GM23248 (cell line): ENCODE results near the gene RHOC. TPM values are rescaled to one million over a fixed set of nuclear protein-coding genes. Genes with fewer than 3 reads are reported as not detected.

Experiments used
- DNase-seq: peaks from one replicate; pipeline ENCODE4 v3.0.0-alpha.2; 2015
- H2AFZ ChIP-seq: fragments of 200-600 bp; sonication (generic); 2 replicates; pipeline ENCODE4 v1.6.1; 2016; ENCODE audit warnings: antibody characterized with exemption
- H3F3A ChIP-seq: fragments of 200-600 bp; sonication (generic); 2 replicates; pipeline ENCODE4 v1.6.1; 2016; ENCODE audit warnings: mild to moderate bottlenecking, antibody characterized with exemption, mixed run types; ENCODE audit not compliant: insufficient read depth
- H3K27ac ChIP-seq: fragments of 200-600 bp; sonication (generic); 2 replicates; pipeline ENCODE4 v1.5.1; 2016; ENCODE audit warnings: mild to moderate bottlenecking
- H3K27me3 ChIP-seq: fragments of 200-600 bp; sonication (generic); replicated peaks from 2 replicates; pipeline ENCODE4 v1.6.1; 2016; ENCODE audit warnings: mild to moderate bottlenecking; ENCODE audit not compliant: insufficient read depth
- H3K36me3 ChIP-seq: fragments of 200-600 bp; sonication (generic); 2 replicates; pipeline ENCODE4 v1.6.1; 2016; ENCODE audit warnings: low read depth, mild to moderate bottlenecking
- H3K4me1 ChIP-seq: fragments of 200-600 bp; sonication (generic); 2 replicates; pipeline ENCODE4 v1.6.1; 2016; ENCODE audit warnings: mild to moderate bottlenecking; ENCODE audit not compliant: insufficient read depth
- H3K4me2 ChIP-seq: fragments of 200-600 bp; sonication (generic); one replicate; pipeline ENCODE4 v1.6.1; 2016; ENCODE audit warnings: mild to moderate bottlenecking; ENCODE audit not compliant: unreplicated experiment
- H3K4me3 ChIP-seq: fragments of 200-600 bp; sonication (generic); 2 replicates; pipeline ENCODE4 v1.5.1; 2016; ENCODE audit warnings: mild to moderate bottlenecking
- H3K79me2 ChIP-seq: fragments of 200-600 bp; sonication (generic); 2 replicates; pipeline ENCODE4 v1.6.1; 2016; ENCODE audit warnings: mild to moderate bottlenecking; ENCODE audit not compliant: insufficient read depth
- H3K9ac ChIP-seq: fragments of 200-600 bp; sonication (generic); 2 replicates; pipeline ENCODE4 v1.6.1; 2016; ENCODE audit warnings: mild to moderate bottlenecking
- H3K9me2 ChIP-seq: fragments of 200-600 bp; sonication (generic); 2 replicates; pipeline ENCODE4 v1.6.1; 2016; ENCODE audit warnings: mixed run types, mild to moderate bottlenecking, moderate library complexity; ENCODE audit not compliant: insufficient read depth
- H3K9me3 ChIP-seq: fragments of 200-600 bp; sonication (generic); one replicate; pipeline ENCODE4 v1.6.1; 2017; ENCODE audit warnings: low read depth
- H4K20me1 ChIP-seq: fragments of 200-600 bp; sonication (generic); 2 replicates; pipeline ENCODE4 v1.6.0; 2016; ENCODE audit not compliant: insufficient read depth
- EZH2 ChIP-seq: fragments of 200-600 bp; sonication (generic); IDR thresholded peaks from 2 replicates; pipeline ENCODE4 v1.6.1; 2018; ENCODE audit warnings: antibody characterized with exemption, mild to moderate bottlenecking; ENCODE audit not compliant: insufficient read depth, poor library complexity, severe bottlenecking
- EZH2phosphoT487 ChIP-seq: fragments of 200-600 bp; sonication (generic); IDR thresholded peaks from 2 replicates; pipeline ENCODE4 v1.6.1; 2018; ENCODE audit warnings: antibody characterized with exemption, moderate library complexity, mild to moderate bottlenecking, low read depth; ENCODE audit not compliant: insufficient read depth
- WGBS, 2 experiments: methylation state at CpG; one replicate each; pipeline ENCODE4 v1.1.6; 2015 to 2017; ENCODE audit warnings: low lambda C conversion rate in 2 of 2, low coverage in 1 of 2; ENCODE audit errors: missing lambda C conversion rate in 2 of 2; 5-methylcytosine and 5-hydroxymethylcytosine counted together
- in situ Hi-C: fragments of 300-500 bp; cut with MboI; formaldehyde crosslinking; loops from 2 replicates; pipeline ENCODE4 v1.15.0; 2020
- polyA plus RNA-seq: library from polyadenylated mRNA; unstranded; fragments of >200 nt; fragmentation: Nextera tagmentation; extraction: Ambion mirVana; gene quantifications from 2 replicates; pipeline ENCODE4 v1.2.1, GENCODE V29; 2016
- total RNA-seq: library from RNA; depleted of rRNA; stranded (reverse); fragments of >200 nt; shearing (Covaris generic); gene quantifications from 2 replicates; pipeline ENCODE4 v1.2.3, GENCODE V29; 2014

Gene RHOC
- total and polyA plus RNA-seq, 2 experiments from 2014 or later, result 625 to 711 TPM

- in situ Hi-C loops, result no loop called here
- no peak for DNase-seq
- Histone ChIP-seq H3K4me3 (no peak overlapping the region), H3K9ac (no peak overlapping the region), H3K9me3 (no peaks in the 10 kb centered on the region), H2AFZ (no peak overlapping the region), H3K27me3 (no peaks in the 10 kb centered on the region), H4K20me1 (no peaks in the 10 kb centered on the region), H3F3A (peaks cover 12% of the 10 kb centered on the region), H3K4me1 (peaks cover 5% of the 10 kb centered on the region), H3K9me2 (no peaks in the 10 kb centered on the region), H3K79me2 (0 out of 2 replicates have a peak, but pooled peaks cover 7% of the 10 kb centered on the region), H3K27ac (no peak overlapping the region), H3K4me2 (no peak overlapping the region), H3K36me3 (no peaks in the 10 kb centered on the region; the same call in 1 of the 2 replicates)
- 85 to 89% methylated on average over 13 of the region's 13 CpGs for WGBS, 2 experiments
- no peak for TF ChIP-seq EZH2
- TF ChIP-seq EZH2phosphoT487, result no peak
Measured at GRCh38 chr1:112688781-112689193, 18.1 kb downstream of the RHOC start.

- Histone ChIP-seq H3K79me2 (peaks cover 12% of the 10 kb centered on the region; the same call in 1 of the 2 replicates), H2AFZ (no peak overlapping the region), H4K20me1 (no peaks in the 10 kb centered on the region), H3K9me3 (no peaks in the 10 kb centered on the region), H3K27ac (no peak overlapping the region), H3K9me2 (no peaks in the 10 kb centered on the region), H3K9ac (no peak overlapping the region), H3F3A (peaks cover 12% of the 10 kb centered on the region), H3K4me3 (no peak overlapping the region), H3K4me2 (no peak overlapping the region), H3K27me3 (no peaks in the 10 kb centered on the region), H3K4me1 (peaks cover 5% of the 10 kb centered on the region), H3K36me3 (no peaks in the 10 kb centered on the region)
- no peak for TF ChIP-seq EZH2
- no peak for TF ChIP-seq EZH2phosphoT487
- in situ Hi-C loops, result no loop called here
- DNase-seq, result no peak
- 88 to 90% methylated on average over 13 of the region's 13 CpGs for WGBS, 2 experiments
Measured at GRCh38 chr1:112687785-112688496, 19.0 kb downstream of the RHOC start.

- no peak overlapping the region for H2AFZ ChIP-seq
- H3K4me2 ChIP-seq, result no peak overlapping the region
- H3K36me3 ChIP-seq, result no peaks in the 10 kb centered on the region
- H3F3A ChIP-seq, result peaks cover 12% of the 10 kb centered on the region
- no peak overlapping the region for H3K4me3 ChIP-seq
- H3K9me2 ChIP-seq, result no peaks in the 10 kb centered on the region
- no peak overlapping the region for H3K9ac ChIP-seq
- H3K27me3 ChIP-seq, result no peaks in the 10 kb centered on the region
- WGBS, 2 experiments, result 81 to 84% methylated on average over 4 of the region's 4 CpGs
- no peaks in the 10 kb centered on the region for H4K20me1 ChIP-seq
- peaks cover 13% of the 10 kb centered on the region; the same call in 1 of the 2 replicates for H3K79me2 ChIP-seq
- in situ Hi-C loops, result no loop called here
- peaks cover 5% of the 10 kb centered on the region for H3K4me1 ChIP-seq
- H3K9me3 ChIP-seq, result no peaks in the 10 kb centered on the region
- no peak for TF ChIP-seq EZH2
- no peak for DNase-seq
- H3K27ac ChIP-seq, result no peak overlapping the region
Measured at GRCh38 chr1:112687361-112687760, 19.6 kb downstream of the RHOC start.

GRCh38 chr1:112686835-112687234, 20.1 kb downstream of the RHOC start:
- H3K36me3 ChIP-seq, result no peaks in the 10 kb centered on the region
- no peak for DNase-seq
- no peaks in the 10 kb centered on the region for H3K9me2 ChIP-seq
- TF ChIP-seq EZH2phosphoT487, result no peak
- no peak for TF ChIP-seq EZH2
- H4K20me1 ChIP-seq, result no peaks in the 10 kb centered on the region
- H3K9ac ChIP-seq, result no peak overlapping the region
- no peak overlapping the region for H3K27ac ChIP-seq
- peaks cover 5% of the 10 kb centered on the region for H3K4me1 ChIP-seq
- no peaks in the 10 kb centered on the region for H3K27me3 ChIP-seq
- H3F3A ChIP-seq, result peaks cover 12% of the 10 kb centered on the region
- H3K4me2 ChIP-seq, result no peak overlapping the region
- H2AFZ ChIP-seq, result no peak overlapping the region
- H3K9me3 ChIP-seq, result no peaks in the 10 kb centered on the region
- in situ Hi-C loops, result no loop called here
- H3K79me2 ChIP-seq, result peaks cover 17% of the 10 kb centered on the region; the same call in 1 of the 2 replicates
- no peak overlapping the region for H3K4me3 ChIP-seq
- 96 to 100% methylated on average over 4 of the region's 4 CpGs for WGBS, 2 experiments
